K562 (cell line): ENCODE measurements around the gene PASD1.

Source experiments
- CBFB ChIP-seq: sonication (generic); formaldehyde crosslinking; IDR thresholded peaks from 2 replicates; pipeline ENCODE4 v1.4.0; 2020; ENCODE audit warnings: mild to moderate bottlenecking, missing genetic modification reagents
- CTCF ChIP-seq, 3 experiments: IDR thresholded peaks in 2 of 3; conservative IDR thresholded peaks in 1 of 3; 2 replicates each; pipeline ENCODE4 v1.5.1; 2011 to 2012; ENCODE audit warnings: low read length in 3 of 3, mild to moderate bottlenecking in 3 of 3, control low read depth in 2 of 3, improper control_type of control experiment in 1 of 3, inconsistent platforms in 1 of 3, low read depth in 1 of 3, mixed read lengths in 1 of 3, moderate library complexity in 1 of 3; ENCODE audit not compliant: insufficient read depth in 2 of 3
- GABPB1 ChIP-seq: sonication (generic); formaldehyde crosslinking; IDR thresholded peaks from 2 replicates; pipeline ENCODE4 v1.8.0; 2022; ENCODE audit warnings: mild to moderate bottlenecking, missing genetic modification reagents
- GTF2A2 ChIP-seq: IDR thresholded peaks from 2 replicates; pipeline ENCODE4 v1.6.1; 2016; ENCODE audit warnings: mild to moderate bottlenecking, missing genetic modification characterization, missing compliant biosample characterization
- MED1 ChIP-seq: sonication (generic); formaldehyde crosslinking; IDR thresholded peaks from 2 replicates; pipeline ENCODE4 v1.8.1; 2023; ENCODE audit warnings: missing genetic modification reagents, borderline replicate concordance
- PATZ1 ChIP-seq: fragments of 250-450 bp; sonication (Bioruptor Pico); IDR thresholded peaks from 2 replicates; pipeline ENCODE4 v1.5.0; 2020; ENCODE audit warnings: mild to moderate bottlenecking, borderline replicate concordance
- POLR2H ChIP-seq: IDR thresholded peaks from 2 replicates; pipeline ENCODE4 v1.6.1; 2016; ENCODE audit warnings: missing genetic modification characterization, low read depth, mild to moderate bottlenecking, control low read depth, missing compliant biosample characterization, moderate library complexity
- SRSF9 ChIP-seq: fragments of 200-400 bp; formaldehyde crosslinking; IDR thresholded peaks from 2 replicates; pipeline ENCODE4 v1.6.1; 2017; ENCODE audit warnings: low read depth, low read length, borderline replicate concordance
- TFAP4 ChIP-seq: sonication (generic); formaldehyde crosslinking; IDR thresholded peaks from 2 replicates; pipeline ENCODE4 v1.8.0; 2022; ENCODE audit warnings: missing genetic modification reagents, mild to moderate bottlenecking, moderate library complexity, borderline replicate concordance
- ZC3H11A ChIP-seq: IDR thresholded peaks from 2 replicates; pipeline ENCODE4 v1.6.1; 2012; ENCODE audit warnings: low read depth, low read length, improper control_type of control experiment
- ZFX ChIP-seq: sonication (generic); formaldehyde crosslinking; IDR thresholded peaks from 2 replicates; pipeline ENCODE4 v1.8.0; 2022; ENCODE audit warnings: mild to moderate bottlenecking, missing genetic modification reagents, moderate library complexity
- TF ChIP-seq, protein P1 (sequence below): fragments of 450-650 bp; IDR thresholded peaks from 2 replicates; pipeline ENCODE4 v1.6.1; 2016

GRCh38 chrX:151631822-151632221 is 68.3 kb downstream of the PASD1 start:
- TF ChIP-seq CBFB (no peak), TFAP4 (CRISPR knock-in tag) (no peak), SRSF9 (no peak), ZFX (no peak), ZC3H11A (no peak), CTCF (IDR thresholded peaks at IDR 0.05 in 2 of 3, conservative IDR thresholded peaks at IDR 0.05 in 1 of 3; ENCODE audit: insufficient read depth in 2 of 3, low read depth in 1 of 3, low read length in 3 of 3) (no peak), PATZ1 (no peak), MED1 (CRISPR knock-in tag) (no peak), POLR2H (tag) (no peak), GABPB1 (CRISPR knock-in tag) (no peak), GTF2A2 (tag) (no peak)
- TF ChIP-seq, protein P1, sequence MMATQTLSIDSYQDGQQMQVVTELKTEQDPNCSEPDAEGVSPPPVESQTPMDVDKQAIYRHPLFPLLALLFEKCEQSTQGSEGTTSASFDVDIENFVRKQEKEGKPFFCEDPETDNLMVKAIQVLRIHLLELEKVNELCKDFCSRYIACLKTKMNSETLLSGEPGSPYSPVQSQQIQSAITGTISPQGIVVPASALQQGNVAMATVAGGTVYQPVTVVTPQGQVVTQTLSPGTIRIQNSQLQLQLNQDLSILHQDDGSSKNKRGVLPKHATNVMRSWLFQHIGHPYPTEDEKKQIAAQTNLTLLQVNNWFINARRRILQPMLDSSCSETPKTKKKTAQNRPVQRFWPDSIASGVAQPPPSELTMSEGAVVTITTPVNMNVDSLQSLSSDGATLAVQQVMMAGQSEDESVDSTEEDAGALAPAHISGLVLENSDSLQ, result no peak
